Putamen (tissue), 1 donor: ENCODE results near the gene MORC4.
"Not testable (repeated sequence)": the region's sequence is repeated elsewhere in the genome, so short reads cannot be mapped to it uniquely, and the experiment has no call there.

ENCODE experiments used
- DNase-seq: peaks from one replicate; pipeline ENCODE4 v3.0.0-alpha.2; 2016; ENCODE audit warnings: low spot score

Gene MORC4

DNA sequence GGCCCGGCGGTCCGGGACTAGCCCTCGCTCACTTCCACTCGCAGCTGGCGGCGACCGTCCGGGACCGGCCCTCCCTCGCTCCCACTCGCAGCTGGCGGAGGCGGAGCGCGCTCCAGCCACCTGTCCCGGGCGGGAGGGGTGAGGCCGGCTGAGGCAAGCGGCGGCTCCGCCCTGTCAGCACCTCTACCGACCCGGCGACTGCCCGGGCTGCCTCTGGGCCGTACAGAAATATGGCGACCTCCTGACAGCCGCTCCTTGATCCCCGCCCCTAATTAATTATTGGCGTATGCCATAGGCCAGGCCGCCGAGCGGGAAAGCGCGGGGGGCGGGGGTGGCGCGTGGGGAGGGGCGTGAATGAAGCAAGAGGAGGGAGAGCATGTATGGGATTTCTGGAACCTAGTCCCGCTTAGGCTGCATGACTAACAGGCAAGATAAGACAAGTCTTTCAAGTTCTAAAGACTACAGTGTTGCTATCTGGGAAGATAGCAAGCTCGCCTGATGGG, at the start of gene MORC4:
TSS of gene MORC4 (minus strand) at position 200 of the 503 bp plus-strand sequence. CDS start 243 bp downstream, outside the sequence.
- DNase-seq = peak; percentile 65

DNA sequence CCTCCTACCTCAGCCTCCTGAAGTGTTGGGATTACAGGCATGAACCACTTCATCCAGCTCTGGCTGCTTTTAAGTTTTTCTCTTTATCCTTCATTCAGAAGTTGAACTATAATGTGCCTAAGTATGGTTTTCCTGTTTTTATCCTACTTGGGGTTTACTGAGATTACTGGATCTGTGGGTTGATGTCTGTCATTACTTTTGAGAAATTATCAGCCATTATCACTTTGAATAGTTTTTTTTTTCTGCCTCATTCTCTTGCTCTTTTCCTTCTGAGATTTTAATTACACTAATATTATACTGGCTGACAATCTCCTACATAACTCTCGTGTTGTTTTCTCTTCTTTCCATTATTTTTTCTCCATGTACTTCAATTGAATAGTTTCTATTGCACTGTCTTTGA, 47.6 kb upstream of the MORC4 start:
- no peak for DNase-seq

DNA sequence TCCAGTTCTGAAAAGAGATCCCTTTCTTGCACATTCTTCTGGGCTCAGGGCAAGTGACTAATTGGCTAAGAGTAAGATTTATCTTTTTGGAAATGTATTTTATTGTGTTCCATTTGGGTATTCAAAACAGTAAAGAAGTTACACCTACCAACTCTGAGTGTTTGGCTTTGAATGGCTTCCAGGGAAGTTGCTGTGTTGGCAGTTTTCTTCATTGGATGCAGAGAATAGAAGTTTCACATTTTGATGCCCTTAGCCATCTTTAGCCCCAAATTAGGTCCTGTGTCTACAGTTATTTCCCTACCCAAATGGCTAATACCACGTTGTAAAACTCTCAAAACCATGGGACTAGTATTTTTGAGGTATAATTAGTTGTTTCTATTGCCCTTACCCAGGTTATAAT, 29.7 kb upstream of the MORC4 start:
- no peak for DNase-seq

DNA sequence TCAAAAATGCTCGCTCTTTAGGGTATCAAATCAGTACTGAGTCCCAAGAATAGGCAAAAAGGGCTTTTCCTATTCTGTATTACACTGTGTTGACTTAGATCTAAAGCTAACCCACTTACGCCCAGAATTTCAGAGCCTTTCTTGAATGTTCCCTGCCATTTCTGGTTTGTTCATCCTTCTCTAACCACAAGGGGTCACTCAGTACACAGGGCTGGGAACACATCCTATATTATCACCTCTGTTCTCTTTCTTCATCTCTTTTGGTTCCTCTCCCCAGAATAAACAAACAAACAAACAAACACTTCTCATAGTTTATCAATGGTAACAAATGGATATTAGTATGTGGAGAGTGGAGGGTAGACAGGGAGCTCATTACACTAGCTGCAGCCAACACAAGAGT, 25.5 kb upstream of the MORC4 start:
- DNase-seq = peak; percentile 0

DNA sequence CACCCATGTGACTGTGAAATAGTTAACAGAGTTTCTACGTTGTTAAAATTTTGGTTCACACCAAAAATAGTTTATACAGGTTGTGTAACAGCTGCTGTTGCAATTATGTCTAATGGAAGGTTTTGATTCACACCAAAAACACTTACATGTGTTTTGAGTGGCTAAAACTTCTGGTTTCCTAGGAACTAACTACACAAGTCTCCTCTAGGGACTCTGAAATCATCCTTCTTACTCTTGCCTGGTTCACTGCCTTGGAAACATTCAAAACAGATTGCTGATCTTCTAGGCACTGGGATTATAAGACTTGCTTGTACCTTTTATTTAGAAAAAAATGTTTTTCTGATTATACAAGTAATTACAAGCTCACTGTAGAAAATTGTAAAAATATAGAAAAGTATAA, 14.9 kb upstream of the MORC4 start:
- no peak for DNase-seq

DNA sequence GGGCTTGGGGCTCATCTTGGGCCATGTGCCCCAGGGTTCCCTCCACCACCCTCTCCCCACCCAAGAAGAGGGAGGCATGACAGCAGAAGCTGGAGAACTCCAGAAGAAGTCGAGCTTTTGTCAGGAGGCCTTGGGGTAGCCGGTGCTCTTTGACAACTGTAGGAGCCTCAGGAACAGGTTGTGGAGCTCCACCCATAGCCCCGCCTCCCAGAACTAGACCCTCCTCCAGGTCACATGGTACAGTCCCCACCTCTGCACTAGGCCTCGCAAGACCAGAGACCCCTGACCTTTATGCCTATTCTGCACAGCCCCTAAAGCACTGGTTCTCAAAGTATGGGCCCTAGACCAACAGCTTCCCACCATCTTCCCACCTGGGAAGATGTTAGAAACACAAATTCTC, 8.0 kb upstream of the MORC4 start:
- DNase-seq = no peak

DNA sequence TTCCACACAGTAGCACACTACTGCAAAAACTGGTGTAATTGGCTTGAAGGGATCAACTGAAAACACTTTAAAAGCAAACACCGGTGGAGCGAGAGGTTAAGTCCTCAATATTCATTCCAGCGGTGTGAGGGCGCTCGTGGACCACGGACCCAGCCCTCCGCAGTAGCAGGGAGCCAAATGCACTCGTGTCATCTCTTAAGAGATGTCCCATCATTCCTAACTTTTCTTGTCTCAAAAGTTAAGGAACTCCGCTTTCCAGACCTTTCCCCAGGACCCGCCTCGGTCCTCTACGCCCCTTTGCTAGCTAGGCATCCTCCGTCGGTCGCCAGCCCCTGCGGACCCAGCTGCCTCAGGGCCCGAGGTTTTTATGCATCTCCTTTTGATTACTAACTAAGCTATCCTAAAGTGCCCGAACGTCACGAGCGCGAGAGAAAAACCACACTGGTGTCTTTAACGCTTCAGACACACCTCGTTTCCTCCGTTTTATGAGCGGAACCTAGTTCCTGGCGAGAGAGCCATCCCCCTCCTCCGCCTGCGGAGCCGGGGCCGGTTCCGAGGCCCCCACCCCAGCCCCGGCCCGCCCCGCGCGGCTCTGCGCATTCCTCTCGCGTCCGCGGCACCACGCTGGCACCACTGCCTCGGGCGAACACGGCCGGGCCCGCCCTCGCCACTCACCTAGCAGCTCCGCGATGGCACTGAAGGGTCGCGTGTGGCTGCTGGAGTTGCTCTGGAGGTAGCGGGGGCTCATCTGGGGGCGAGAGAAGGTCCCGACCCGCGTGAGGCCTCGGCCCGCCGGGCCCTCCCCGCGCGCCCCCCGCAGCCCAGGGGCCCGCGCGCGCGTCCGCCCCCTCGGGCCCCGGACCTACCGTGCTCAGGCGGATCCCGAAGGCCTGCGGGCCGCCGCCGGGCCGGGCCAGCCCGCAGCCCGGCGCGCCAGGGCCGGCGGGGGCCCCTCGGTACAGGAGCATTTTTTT, 723 bp downstream of the MORC4 start:
- peak; percentile 21 for DNase-seq

DNA sequence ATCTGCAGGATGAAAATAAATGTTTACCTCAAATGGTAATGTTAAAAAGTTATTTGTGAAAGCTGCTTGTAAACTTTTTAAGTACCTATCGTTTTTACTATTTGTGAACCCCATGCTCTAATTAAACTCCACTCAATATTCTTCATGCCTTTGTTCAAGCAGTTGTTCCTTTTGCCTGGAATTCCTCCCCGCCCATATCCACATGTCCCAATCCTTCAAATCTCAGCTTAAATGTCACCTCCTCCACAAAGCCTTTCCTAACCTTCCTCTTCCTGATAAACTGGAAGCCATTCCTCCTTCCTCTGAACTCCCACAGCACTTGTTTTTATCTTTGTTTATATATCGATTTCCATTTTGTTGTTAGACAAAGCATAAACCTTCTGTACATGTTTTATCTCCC, 2.4 kb downstream of the MORC4 start:
- no peak for DNase-seq

DNA sequence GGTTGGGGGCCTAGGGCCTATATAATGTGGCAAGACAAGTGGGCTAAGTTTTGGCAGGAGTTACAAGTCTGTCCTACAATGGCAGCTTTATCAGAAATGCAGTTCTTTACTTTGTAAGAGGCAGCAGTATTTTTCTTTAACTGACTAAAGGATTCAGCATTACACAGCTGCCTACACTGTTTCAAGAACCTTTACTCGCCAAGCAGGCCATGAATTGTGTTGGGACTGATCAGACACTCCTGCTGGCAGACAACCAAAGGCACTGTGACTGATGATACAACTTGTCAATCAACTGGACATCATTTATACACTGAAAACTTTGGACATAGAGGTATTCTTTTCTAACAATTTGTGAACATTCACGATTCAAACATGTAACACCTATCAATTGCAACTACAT, 4.3 kb downstream of the MORC4 start:
- no peak for DNase-seq

DNA sequence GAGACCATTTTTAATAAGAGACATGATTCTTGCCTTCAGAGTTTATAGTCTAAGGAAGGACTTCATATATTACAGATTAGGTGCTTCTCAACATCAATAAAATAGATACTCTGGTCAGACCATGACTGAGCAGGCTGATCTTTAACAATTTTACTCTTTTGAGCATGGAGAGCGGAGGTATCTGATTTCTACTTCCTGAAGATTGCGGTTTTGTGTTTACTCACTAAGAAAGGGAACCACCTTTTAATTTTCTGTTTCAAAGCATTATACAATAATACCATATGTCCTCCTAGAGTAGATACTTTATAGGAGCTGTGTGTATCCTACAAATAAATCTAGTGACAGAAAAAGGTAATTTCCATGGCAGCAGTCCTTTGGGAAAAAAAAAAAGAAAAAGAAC, 12.5 kb downstream of the MORC4 start:
- DNase-seq = no peak

DNA sequence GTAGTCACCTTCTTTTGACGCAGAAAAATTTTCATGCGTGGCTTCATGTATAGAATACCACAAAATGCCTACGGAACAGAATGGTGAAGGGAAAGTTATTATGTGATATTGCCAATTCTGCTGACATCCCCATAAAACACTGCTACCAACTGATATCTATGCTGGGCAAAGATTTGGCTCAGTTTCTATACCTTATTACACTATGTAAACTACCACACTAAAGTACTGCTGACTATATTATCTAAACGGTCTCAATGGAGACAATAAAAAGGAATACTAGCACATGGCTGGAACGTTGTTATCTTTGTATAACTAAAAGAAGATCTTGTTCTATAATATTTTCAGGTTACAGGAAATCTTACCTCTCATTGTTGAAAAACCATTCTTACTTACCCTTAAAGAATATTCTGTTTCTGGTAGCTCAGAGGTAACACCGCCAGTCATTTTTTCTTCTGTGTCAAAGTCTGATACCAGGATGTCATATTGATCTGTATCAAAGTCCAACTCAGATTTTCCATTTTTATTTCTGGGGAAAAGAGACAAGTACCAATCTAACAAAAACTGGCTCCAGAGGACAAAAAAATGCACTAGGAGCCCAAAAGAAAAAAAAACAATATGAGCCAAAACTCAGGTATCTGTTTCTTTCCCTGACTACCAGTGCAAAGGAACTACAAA, 18.9 kb downstream of the MORC4 start:
- DNase-seq = no peak

DNA sequence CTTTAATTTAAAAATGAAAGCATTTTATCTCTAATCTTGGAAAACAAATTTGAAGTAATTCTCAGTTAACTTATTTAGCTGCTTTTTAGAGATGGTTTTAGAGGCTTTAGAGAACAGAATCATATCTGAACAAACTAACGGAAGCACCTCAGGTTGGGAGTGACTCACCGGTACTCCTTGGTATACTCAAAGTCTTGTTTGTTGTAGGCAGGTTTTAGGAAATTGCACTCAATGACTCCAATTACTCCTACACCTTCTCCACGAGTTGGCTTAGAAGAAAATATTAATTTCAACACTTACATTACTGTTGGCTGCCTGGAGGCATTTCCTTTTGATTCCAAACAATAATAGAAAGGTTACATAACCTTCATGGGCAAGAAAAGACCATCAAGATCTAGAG, 23.6 kb downstream of the MORC4 start:
- DNase-seq = no peak

DNA sequence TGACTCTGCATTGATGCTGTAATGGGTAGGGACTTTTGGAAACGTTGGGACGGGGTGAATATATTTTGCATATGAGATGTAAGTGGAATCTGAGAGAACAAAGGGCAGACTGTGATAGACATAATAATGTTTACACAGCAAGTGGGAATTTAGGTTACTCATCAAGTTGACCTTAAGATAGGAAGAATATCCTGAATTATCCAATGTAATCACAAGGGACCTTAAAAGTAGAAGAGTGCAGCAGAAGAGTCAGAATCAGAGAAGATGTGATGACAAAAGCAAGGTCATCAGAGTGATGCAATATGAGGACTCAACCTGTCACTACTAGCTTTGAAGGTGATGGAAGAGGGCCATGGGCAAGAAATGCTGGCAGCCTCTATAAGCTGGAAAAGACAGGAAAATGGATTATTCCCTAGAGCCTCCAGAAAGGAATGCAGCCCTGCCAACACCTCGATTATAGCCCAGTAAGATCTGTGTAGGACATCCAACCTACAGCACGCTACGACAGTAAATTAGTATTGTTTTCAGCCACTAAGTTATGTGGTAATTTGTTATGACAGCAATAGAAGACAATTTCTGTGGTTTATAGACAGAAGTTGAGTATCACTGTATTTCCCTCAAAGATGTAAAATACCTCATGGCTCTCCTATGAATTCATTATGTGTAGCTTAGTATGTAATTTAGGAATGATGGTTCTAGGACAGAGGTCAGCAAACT, 26.4 kb downstream of the MORC4 start:
- no peak for DNase-seq

DNA sequence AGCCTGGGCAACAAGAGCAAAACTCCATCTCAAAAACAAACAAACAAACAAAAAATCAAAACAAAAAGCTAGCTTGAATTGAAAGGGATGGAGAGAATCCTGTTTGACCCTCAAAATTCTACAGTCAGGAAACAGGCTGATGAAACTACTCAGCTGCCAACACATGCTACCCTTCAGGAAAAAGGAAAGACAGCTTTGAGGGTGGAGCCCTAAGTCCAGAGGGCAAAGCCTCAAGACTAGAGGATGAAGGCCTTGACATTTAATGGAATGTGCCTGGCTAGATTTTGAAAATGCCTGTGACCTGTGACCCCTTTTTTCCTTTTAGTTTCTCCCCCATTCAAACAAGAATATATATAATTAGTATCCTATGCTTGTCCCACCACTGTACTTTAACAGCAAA, 27.1 kb downstream of the MORC4 start:
- no peak for DNase-seq

DNA sequence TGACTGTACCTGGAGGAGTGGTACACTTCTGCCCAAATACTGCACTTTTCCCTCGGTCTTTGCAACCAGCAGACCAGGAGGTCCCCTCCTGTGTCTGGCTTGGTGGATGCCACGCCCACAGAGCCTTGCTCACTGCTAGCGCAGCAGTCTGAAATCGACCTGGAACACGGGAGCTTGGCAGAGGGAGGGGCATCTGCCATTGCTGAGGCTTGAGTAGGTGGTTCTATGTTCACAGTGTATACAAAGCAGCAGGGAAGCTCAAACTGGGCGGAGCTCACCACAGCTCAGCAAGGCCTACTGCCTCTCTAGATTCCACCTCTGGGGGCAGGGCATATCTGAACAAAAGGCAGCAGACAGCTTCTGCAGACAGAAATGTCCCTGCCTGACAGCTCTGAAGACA, 33.5 kb downstream of the MORC4 start:
- not testable (repeated sequence) for DNase-seq

DNA sequence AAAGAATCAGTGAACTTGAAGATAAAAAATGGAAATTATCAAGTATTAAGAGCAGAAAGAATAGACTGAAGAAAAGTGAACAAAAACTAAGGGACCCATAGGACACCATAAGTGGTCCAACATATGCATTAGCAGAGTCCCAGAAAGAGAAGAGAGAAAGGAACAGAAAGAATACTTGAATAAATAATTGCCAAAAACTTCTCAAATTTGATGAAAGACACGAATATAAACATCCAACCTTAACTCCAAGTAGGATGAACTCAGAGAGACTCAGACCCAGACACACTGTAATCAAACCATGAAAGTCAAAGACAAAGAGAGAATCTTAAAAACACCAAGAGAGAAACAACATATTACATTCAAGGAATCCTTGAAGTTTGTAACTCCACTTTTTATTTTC, 35.7 kb downstream of the MORC4 start:
- no peak for DNase-seq

DNA sequence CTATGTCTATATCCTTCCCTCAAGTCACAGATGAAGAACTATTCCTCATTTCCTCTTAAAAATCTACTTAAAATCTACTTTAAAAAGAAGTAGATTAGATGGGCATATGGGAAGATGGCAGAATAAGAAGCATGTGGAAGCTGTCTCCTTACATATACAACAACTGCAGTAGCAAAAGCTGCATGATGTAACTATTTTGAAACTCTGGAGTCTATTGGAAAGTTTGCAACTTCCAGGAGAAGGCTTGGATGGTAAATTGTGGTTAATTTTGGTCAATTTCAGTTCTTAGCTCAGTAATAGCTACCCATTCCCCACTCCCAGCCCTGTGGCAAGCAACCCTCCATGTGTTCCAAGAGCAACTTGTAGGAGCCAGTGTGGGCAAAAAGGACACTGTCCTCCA, 36.9 kb downstream of the MORC4 start:
- no peak for DNase-seq

DNA sequence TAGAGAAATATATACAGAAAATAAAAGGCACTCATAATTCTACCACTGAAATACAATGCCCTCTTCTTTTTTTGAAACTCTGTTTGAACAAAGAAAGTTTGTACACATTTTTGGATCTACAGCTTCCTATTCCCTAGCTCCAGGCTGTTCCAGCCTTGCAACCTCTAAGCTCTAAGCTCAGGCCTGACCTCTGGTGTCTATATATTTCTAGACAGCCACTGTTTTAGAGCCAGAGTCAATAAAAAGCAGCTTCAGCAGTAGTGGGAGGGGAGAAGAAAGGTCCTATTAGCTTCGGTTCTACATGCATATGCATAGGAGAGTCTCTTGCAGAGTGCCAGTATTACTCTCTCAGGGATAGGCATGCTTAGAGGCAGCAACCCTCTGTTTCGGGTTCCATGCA, 40.1 kb downstream of the MORC4 start:
- no peak for DNase-seq

DNA sequence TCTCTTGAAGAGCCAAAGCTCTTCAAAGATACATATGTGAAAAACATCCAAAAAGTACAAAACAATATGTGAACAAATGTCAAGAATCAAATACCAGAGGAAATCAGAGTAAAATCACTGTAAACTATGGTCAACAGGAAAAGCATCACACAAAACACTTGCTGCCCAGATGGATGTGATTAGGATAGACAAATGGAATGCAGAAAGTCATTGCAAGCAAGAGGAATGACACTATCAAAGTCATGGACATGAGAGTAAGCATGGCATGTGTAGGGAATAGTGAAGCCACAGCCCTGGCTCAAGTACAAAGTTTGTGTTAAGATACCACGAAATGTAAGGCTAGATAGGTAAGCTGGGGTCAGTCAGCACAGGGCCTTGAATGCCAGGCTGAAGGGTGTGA, 42.2 kb downstream of the MORC4 start:
- no peak for DNase-seq

DNA sequence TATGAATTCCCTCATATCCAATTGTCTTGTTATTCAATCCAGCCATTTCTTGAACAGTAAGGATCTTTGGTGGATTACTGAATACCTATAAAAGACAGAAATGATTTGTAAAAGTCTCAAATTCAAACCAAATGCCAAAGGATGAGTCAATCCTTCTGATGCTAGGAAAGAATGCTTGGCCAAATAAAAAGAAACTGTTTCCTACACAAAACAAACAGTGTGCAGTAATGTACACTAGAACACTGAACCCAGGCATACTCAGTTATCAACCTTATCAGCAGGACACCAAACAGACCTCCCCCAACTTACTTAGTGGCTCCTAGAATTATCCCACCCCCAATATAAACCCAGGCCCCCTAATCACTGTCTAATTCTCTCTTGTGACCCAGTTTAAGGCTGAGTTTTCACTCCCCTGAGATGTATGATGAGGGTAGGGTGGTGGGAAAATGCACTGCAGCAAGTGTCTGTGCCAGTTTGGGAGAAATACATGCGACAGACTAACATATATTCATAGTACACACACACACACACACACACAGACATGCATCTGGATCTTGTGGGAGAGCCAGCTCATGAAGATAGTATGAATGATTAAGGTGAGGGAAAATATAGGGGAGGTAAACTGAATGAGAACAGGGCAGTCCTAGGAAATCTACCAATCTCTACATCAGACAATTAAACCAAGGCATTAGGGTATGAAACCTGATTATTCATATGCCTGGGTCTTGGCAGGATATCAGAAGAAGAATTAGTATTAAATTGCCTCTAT, 44.8 kb downstream of the MORC4 start:
- DNase-seq = no peak

DNA sequence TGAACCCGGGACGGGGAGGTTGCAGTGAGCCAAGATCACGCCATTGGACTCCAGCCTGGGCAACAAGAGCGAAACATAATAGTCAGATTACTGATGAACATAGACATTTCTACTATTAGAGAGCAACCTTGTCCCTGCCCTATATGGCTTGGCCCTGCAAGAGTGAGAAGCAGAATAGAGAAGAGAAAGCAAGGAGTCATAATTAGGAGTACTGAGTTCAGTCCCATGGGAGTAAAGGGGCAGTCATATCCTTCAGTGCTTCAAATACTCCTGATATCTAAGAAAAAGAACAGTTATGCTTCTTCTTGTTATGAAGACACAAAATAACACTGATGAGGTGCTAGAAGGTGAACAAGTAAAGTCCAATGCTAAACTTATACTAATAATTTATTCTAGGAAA, 46.0 kb downstream of the MORC4 start:
- DNase-seq = no peak

DNA sequence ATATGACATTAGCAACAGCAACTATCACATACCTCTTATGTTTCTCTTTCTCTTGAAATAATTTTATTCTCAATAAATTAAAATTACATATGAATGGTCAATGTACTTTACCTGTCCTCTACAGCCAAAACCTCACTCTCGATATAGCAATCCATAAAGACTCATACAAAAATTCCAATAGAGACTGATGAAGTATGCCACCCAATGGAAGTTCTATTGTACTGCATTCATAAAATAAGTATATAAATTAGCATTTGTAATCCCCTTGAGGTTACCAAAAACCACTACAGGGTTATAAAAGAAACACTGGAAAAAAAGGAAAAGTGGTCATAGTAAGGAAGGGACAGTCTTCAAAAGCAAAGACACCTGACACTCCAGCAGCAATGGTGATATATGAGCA, 47.0 kb downstream of the MORC4 start:
- no peak for DNase-seq
